ENCODE data around the gene SLC38A4.
"Not testable (repeated sequence)": the region's sequence is repeated elsewhere in the genome, so short reads cannot be mapped to it uniquely, and the experiment has no call there.

The SLC38A4 gene, protein sequence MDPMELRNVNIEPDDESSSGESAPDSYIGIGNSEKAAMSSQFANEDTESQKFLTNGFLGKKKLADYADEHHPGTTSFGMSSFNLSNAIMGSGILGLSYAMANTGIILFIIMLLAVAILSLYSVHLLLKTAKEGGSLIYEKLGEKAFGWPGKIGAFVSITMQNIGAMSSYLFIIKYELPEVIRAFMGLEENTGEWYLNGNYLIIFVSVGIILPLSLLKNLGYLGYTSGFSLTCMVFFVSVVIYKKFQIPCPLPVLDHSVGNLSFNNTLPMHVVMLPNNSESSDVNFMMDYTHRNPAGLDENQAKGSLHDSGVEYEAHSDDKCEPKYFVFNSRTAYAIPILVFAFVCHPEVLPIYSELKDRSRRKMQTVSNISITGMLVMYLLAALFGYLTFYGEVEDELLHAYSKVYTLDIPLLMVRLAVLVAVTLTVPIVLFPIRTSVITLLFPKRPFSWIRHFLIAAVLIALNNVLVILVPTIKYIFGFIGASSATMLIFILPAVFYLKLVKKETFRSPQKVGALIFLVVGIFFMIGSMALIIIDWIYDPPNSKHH

DNA sequence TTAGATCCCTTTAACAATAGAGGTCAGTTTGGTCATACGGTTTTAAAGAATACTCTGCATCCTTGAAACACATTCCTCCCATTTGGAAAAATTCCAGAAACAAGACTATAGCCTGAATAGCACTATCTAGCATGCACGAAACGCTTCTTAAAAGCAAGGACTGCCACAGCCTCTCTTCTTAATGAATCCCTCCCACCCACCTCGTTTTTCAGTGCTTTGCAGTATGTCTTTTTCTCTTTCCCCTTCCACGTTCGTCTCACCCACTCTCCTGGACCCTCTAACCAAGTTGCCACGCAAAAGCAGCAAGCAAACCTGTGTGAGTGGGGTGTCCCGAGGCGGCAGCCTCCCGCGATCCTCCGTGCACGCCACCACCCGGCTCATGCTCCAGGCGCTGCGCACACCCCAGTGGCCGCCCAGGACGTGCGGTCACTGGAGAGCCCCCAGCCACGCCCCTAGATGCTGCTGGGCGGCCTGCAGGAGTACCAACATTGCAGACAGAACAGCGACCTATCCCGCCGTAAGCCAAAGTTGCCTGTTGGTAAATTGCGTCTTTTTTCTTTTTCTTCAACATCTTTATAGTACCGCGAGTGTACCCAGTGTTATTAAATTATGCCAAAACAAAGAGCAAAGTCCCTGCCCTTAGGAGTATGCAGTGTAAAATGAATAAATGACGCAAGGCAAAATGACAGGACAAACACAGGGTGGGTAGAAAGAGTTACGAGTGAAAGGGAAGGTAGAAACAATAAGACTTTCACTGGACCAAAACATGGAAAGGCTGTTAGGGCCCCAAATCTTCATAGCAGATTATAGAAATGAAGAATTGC, at the start of gene SLC38A4:
TSS of gene SLC38A4 (minus strand) at position 407 of the 824 bp plus-strand sequence. CDS start 32,926 bp downstream, outside the sequence.
- DNase-seq (ENCODE audit: low read depth in 2 of 2): peak; percentile 17 to 20

DNA sequence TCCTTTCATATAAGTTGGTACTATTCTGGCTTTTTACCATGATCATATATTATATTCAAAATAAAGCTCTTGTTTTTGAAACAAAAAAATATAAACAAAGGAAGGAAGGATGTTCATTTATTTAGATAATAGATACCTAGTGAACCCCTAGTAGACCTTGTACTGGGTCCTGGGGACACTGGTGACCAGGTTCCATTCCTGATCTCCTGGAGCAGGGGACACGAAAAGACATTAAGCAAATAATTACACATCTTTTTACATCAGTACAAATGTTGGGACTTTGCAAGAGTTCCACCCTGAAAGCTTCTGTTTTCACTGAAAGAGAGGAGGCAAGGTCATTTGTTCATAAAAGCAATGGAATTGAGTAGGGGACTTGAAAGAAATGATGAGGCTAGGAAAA, 49.3 kb upstream of the SLC38A4 start:
- DNase-seq (ENCODE audit: low read depth in 2 of 2): no peak

DNA sequence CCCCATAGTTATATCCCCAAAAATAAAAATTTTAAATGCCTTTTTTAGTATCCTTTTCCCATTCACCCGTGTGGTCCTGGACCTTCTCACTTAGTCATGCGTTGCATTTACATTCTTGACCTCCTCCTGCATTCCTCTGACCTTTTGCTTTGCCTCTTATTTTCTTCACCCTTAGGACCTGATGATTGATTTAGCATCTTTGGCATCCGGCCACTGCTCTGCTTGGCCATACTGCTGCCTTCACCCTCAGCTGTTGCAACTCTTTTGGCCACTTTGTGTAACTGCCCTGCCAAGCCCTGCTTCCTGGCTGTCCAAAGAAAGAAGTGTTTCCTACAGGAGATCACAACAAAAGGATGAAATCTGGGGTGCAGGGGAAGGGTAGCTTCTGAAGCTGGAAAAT, 48.8 kb upstream of the SLC38A4 start:
- peak in 1 of 2 experiments; percentile 44 for DNase-seq (ENCODE audit: low read depth in 2 of 2)

DNA sequence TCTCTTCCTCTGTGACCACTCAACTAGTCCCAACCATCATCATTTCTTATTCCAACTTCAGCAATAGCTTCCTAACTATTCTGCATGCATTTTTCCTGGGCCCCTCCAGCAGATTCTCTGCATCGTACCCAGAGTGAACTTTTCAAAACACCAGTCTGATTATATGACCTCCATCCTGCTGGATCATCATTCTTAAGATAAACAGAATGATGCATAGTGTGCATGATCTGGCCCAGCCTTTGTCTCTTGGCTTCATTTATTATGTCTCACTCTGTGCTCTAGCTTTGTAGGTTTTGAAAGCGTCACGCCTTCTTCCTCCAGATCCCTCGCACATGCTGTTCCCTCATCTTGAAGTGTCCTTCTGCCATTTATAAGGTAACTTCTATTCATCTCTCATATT, 46.3 kb upstream of the SLC38A4 start:
- DNase-seq (ENCODE audit: low read depth in 2 of 2): no peak

DNA sequence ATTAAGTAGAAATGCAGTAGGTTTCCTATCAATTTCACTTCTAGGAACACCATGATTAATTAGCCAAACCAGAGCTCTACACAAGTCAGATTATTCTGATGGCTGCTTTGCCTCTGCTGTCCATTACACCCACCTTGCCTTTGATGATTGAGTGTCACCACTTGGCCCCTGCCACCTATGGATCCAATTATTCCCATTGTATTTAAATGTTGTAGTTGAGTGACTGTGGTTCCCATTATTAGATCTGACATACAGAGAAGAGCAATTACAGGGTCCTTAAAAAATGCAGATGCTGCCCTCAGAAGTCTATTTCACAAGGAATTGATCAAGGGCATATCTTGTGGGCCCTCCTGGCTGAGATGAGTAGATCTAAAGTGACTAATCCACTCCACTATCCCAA, 39.5 kb upstream of the SLC38A4 start:
- no peak for DNase-seq (ENCODE audit: low read depth in 2 of 2)

DNA sequence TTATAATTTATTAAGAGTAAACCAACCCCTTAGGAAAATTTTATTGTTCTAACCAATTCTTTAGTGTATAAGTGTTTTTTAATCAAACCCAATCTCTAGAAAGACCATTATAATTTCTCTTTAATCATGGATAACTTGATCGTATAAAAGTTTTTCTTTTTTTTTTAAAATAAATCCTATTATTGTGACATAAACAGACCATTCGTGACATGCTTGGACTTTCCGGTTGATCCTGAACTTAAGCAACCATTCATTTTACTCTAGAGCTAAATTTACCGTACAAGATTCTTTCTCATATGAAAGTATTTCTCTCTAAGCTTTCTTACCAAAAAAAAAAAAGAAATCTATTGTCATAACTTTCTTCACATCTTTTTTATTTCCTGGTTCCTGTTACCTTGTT, 32.6 kb upstream of the SLC38A4 start:
- no peak for DNase-seq (ENCODE audit: low read depth in 2 of 2)

DNA sequence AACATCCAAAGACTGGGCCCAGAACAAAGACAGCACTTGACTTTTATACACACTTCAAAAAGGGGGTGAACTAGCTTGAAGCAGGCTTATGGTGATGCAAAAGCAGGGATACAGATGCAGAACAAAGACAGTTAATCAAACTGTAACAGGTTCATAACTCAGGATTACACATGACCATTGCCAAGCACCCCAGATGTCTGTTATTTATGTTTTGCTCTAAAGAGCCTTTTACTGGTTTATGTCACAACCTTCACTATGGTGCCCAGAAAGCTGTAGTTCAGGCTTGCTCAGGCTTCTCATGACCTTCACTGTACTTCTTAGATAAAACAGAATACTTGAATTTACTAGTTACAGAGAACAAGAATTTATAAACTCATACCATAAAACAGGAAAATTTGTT, 31.7 kb upstream of the SLC38A4 start:
- no peak for DNase-seq (ENCODE audit: low read depth in 2 of 2)

DNA sequence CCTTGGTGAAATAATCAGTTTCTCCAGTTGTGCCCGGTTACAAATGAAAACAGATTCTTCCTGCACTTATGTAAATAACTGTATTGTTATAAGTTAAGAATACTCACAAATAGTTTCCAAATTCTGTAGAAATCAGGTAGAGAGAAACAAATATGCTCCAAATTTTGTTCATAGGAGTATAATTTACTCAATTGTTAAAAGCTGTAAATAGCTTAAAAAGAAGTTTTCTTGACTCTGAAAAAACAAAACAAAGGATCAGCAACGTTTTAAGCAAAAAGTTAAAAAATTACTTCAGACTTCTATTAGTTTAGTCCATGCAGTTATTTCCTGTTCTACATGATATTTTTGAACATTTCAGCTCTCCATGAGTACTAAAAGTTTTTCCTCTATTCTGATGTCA, 30.0 kb upstream of the SLC38A4 start:
- no peak for DNase-seq (ENCODE audit: low read depth in 2 of 2)

DNA sequence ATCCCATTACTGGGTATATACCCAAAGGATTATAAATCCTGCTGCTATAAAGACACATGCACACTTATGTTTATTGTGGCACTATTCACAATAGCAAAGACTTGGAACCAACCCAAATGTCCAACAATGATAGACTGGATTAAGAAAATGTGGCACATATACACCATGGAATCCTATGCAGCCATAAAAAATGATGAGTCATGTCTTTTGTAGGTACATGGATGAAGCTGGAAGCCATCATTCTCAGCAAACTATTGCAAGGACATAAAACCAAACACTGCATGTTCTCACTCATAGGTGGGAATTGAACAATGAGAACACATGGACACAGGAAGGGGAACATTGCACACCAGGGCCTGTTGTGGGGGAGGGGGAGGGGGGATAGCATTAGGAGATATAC, 28.4 kb upstream of the SLC38A4 start:
- not testable (repeated sequence) for DNase-seq (ENCODE audit: low read depth in 2 of 2)

DNA sequence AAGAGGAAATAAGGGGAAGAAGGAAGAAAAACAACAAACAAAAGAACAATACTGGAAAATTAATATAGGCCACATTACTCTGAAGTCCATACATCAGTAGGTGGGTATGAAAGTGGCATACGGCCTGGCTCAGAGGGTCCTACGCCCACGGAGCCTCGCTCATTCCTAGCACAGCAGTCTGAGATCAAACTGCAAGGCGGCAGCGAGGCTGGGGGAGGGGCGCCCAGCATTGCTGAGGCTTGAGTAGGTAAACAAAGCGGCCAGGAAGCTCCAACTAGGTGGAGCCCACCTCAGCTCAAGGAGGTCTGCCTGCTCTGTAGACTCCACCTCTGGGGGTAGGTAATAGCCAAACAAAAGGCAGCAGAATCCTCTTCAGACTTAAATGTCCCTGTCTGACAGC, 23.0 kb upstream of the SLC38A4 start:
- not testable (repeated sequence) for DNase-seq (ENCODE audit: low read depth in 2 of 2)

DNA sequence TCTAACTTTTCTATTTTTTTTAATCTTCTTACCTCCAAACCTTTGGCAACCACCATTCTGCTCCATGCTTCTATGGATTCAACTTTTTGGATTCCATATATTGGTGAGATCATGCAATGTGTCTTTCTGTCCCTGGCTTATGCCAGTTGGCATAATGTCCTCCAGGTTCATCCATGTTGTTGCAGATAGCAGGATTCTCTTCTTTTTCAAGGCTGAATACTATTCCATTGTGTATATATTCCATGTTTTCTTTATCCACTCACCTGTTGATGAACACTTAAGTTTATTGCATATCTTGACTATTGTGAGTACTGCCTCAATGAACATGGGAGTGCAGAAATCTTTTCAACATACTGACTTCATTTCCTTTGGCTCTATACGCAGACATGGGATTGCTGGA, 21.2 kb upstream of the SLC38A4 start:
- no peak for DNase-seq (ENCODE audit: low read depth in 2 of 2)

DNA sequence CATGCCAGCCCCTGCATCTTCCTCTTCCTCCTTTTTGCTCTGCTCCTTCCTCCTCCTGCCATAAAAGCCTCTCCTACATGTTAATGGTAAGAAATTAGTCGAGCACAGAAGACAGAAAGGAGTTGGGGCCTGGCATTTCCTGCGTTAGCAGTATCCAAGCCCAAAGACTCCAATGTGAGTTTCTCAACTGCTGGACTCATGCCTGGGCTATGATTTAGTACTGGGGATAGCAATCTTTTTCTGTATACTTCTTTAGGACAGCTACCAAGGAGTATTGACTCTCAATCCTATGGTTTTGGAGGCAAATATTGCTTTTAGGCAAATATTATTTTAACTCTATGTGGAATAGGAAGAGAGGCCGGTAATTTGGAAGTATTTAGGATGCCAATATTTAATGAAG, 18.0 kb upstream of the SLC38A4 start:
- DNase-seq (ENCODE audit: low read depth in 2 of 2): peak in 1 of 2 experiments; percentile 20

DNA sequence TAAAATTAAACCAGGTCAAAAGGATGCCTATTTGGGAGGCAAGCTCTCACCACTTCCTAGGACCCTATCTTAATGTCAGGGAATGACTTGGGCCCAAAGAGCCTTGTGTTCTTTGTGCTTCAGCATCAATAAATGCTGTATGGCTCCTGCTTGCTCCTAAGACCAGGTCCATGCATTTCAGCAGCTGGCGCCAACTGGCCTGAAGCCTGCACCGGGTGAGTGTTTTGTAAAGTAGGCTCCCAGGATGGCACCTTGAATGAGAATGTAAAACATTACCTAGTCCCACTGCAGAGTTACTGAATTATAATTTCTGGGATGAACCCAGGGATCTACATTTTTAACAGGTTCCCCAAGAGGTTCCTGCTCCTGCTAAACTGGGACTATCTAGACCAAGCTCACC, 16.1 kb upstream of the SLC38A4 start:
- no peak for DNase-seq (ENCODE audit: low read depth in 2 of 2)

DNA sequence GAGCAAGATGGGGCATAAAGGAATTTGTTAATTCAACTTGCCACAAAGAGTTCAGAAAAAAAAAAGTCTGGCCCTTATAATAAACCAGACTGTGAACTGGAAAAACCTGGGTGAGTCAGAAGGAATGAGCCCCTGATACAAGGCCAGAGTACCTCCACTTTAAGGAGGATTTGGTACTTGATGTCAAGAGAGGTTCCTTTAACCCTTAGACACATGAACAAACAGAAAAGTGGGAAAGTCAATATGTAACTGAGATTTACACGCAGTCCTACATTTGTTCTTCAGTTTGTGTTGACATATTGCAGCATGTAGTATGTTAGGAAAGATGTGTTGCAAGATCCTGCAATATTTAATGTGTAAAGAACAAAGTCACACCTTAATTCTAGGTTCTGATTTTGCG, 14.2 kb upstream of the SLC38A4 start:
- DNase-seq (ENCODE audit: low read depth in 2 of 2): no peak

DNA sequence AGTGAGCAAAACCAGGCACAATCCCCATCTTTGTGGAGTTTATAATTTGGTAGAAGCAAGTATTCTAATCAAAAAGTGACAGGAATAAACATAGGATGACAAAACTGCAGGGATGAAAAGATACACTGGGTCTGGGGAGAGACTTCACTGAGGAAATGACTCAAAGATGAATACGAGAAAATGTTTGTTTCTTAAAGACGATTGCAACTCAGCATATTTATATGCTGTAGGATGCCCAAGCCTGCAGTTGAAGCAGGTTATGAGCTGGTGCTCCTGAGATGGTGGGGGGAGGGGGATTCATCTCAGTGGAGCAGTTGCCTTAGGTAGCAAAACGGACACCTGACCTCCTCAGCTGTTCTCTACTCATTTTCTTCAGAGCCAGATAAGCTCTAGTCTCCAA, 13.4 kb upstream of the SLC38A4 start:
- no peak for DNase-seq (ENCODE audit: low read depth in 2 of 2)

DNA sequence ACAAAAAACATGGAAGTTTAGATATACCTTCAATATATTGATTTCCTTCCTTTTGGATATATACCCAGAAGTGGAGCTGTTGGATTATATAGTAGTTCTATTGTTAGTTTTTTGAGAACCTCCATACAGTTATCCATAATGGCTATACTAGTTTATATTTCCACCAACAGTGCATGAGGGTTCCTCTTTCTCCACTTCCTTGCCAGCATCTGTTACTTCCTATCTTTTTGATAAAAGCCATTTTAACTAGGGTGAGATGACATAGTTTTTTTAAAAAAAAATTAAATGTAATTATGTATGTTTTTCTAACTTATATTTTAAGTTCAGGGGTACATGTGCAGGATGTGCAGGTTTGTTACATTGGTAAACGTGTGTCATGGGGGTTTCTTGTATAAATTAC, 10.0 kb upstream of the SLC38A4 start:
- DNase-seq (ENCODE audit: low read depth in 2 of 2): no peak

DNA sequence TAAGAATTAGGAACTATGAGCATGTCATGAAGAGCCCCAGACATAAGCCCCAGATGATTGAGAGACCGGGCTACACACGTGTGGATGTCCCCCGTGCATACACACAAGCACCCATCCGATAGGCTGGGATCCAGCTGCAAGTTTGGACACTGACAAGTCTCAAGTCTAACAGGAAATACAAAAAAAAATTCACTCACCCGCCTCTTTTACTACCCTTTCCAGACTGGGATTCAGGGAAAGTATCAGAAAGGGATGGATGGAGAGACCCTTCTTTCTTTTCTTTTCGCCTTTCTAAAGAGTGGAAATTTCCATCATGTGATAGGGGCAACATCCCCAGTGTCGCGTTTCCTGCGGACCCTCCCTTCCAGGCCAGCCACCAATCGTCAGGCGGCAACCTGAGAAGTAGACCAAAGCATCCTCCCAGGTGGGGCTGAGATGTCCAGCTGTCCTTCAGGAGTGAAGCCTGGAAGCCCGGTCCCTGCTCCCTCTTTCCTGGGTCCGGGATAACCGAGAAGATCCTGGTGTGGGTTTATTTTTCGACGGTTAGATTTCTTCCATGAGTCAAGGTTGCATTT, 6.4 kb upstream of the SLC38A4 start:
- no peak for DNase-seq (ENCODE audit: low read depth in 2 of 2)

DNA sequence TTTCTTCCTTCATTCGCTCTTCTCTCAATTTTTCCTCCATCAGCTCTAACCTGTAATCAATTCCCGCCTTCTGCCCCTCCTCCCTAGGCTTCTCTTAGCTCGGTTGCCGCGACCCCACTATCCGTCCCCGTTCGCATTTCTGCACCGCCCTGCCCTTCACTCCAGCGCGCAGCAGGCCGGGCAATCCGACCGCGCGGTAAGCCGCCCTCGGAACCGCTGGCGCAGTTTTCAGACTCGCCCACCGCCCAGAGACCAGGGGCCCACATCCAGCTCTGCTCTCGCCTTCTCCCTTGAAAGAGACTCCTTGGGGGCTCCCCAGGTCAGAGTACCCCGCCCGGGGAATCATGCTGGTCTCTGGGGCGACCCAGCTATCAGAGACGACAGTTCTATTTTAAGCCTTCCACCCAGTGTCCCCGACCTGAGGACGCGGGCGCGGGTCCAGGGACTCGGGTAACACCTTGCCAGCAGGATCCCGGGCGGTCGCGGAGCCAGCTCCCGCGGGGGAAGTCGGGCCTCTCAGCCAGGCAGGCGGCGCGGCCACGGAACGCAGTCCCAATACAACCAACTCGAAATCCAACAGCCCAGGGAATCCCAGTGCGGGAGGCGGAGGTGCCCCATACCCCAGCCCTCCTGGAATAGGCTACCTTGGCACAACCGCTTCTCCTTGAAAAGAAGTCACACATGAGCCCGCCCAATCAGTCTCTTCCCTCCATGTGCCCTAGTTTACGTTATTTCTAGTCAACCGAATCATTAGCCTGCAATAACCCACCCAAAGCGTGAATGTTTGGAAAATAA, 5.7 kb upstream of the SLC38A4 start:
- DNase-seq (ENCODE audit: low read depth in 2 of 2): no peak

DNA sequence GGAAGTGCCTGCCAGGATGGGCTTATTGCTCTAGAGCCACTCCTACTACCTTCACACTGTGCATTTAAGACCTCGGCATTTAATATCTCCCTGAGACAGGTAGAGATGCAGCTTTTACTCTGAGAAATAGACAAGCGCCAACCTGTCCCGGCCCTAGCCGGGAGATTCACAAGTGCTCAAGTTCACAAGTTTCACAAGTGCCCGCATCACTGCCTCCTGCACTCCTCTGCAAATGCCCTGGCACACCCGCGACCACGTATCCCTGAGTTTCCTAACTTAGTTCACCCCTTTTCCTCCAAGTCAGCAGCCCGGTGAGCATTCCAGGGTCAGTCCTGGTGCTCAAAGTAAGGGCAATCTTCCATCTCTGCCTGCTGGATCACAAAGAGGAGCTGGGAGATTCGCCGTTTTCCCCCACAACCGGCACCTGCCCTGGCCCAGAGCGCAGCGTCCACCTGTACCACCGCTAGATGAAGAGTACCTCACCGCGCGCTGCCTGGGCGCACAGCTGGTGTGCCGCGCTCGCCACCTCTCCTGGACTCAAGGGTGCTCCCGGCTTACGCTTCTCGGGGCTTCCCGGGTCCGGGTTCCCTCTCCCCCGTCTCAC, 5.0 kb upstream of the SLC38A4 start:
- DNase-seq (ENCODE audit: low read depth in 2 of 2): no peak

DNA sequence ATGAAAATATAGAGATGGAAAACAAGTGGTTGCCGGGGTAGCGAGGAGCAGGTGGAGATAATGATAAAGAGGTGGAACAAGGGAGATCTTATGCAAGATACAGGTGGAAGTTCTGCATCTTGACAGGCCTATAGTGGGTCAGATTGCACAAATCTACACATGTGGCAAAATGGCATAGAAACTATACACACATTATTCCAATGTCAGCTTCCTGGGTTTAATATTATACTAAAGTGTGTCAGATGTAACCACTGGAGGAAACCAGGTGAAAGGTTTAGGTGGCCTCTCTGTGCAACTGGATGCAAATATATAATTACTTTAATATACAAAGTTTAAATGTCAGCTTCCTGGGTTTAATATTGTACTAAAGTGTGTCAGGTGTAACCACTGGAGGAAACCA, 1.1 kb downstream of the SLC38A4 start:
- no peak for DNase-seq (ENCODE audit: low read depth in 2 of 2)

DNA sequence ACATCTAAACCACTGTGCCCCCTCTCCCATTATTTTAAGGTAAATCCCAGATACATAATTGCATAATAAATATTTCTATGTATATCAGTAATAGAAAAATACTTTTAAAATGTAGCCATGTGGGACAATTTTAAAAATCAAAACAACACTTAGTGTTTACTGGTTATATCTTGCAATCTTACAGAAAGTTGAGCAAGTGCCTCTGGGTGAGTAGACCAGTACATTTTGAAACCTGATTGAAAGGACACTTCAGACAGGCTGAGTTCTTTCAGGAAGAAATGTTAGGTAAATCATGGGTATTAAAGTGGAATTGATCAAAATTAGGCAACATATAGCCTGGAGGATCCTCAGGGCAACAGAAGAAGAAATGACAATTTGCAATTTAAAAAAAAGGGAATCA, 7.2 kb downstream of the SLC38A4 start:
- DNase-seq (ENCODE audit: low read depth in 2 of 2): no peak

All from fibroblast of skin of left quadriceps (primary cell).